ENCODE data around the gene POT1.
"Not testable (repeated sequence)": the region's sequence is repeated elsewhere in the genome, so short reads cannot be mapped to it uniquely, and the experiment has no call there.

DNA sequence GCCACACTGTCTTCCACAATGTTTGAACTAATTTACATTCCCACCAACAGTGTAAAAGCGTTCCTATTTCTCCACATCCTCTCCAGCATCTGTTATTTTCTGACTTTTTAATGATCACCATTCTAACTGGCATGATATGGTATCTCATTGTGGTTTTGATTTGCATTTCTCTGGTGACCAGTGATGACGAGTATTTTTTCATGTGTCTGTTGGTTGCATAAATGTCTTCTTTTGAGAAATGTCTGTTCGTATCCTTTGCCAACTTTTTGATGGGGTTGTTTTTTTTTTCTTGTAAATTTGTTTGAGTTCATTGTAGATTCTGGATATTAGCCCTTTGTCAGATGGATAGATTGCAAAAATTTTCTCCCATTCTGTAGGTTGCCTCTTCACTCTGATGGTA, 45.5 kb upstream of the POT1 start:
- TF ChIP-seq, protein P1, sequence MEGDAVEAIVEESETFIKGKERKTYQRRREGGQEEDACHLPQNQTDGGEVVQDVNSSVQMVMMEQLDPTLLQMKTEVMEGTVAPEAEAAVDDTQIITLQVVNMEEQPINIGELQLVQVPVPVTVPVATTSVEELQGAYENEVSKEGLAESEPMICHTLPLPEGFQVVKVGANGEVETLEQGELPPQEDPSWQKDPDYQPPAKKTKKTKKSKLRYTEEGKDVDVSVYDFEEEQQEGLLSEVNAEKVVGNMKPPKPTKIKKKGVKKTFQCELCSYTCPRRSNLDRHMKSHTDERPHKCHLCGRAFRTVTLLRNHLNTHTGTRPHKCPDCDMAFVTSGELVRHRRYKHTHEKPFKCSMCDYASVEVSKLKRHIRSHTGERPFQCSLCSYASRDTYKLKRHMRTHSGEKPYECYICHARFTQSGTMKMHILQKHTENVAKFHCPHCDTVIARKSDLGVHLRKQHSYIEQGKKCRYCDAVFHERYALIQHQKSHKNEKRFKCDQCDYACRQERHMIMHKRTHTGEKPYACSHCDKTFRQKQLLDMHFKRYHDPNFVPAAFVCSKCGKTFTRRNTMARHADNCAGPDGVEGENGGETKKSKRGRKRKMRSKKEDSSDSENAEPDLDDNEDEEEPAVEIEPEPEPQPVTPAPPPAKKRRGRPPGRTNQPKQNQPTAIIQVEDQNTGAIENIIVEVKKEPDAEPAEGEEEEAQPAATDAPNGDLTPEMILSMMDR (conservative IDR thresholded peaks at IDR 0.05; ENCODE audit: low read depth in 2 of 2) = not testable (repeated sequence)
- TF ChIP-seq EZH2phosphoT487 (IDR thresholded peaks at IDR 0.05; ENCODE audit: unreplicated experiment); ZNF331 (CRISPR knock-in tag; IDR thresholded peaks at IDR 0.05; ENCODE audit: low read depth); EZH2 (IDR thresholded peaks at IDR 0.05; ENCODE audit: low read depth, unreplicated experiment); POLR2AphosphoS5 (IDR thresholded peaks at IDR 0.05; ENCODE audit: low read depth); ZNF114 (CRISPR knock-in tag; IDR thresholded peaks at IDR 0.05); CREB1 (CRISPR knock-in tag; IDR thresholded peaks at IDR 0.05; ENCODE audit: low read depth): not testable (repeated sequence)

All from GM23338 (cell line).